GM18498 (cell line): ENCODE measurements around the gene MAP1S.

Experiments
- ATAC-seq: cut with Tn5 transposase; IDR thresholded peaks from one replicate; pipeline ENCODE4 v1.9.1; 2021; ENCODE audit warnings: mild to moderate bottlenecking, moderate library complexity; ENCODE audit not compliant: unreplicated experiment

The MAP1S gene

DNA sequence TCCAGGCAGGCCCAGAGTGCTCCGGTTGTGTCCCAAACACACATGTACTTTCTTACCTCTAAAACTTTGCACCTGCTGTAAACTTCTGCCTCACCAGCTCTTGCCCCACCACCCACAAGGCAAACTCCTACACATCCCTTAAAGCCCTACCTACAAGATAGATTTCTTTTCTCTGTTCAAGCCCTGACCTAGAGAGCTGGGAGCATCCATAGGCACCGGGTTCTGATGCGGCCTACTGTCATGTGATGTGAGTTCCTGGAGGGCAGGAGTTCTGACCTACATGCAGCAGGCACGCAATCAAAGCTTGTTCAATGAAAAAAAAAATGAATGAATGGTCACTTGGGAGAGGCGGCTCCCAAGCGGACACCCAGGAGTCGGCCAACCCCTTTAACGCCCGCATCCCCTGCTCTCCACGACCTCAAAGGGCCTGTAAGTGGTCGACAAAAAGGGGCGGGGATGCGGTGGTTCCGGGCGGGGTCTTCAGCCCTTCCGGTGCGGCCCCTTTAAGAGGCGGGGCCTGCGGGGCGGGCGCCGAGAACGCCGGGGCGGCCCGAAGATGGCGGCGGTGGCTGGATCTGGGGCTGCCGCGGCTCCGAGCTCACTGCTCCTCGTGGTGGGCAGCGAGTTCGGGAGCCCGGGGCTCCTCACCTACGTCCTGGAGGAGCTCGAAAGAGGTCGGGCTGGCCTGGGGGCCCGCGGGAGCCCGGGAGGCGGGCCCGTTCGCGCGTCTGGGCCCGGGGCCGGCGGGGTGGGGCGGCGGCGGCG, at the start of gene MAP1S:
Gene MAP1S (plus strand): TSS at position 534 of the 765 bp plus-strand sequence. CDS start 23 bp downstream, at position 557.
- ATAC-seq = peak; percentile 87

GRCh38 chr19:17671906-17672305, 47.4 kb upstream of the MAP1S start:
- ATAC-seq = no peak

GRCh38 chr19:17673937-17674799, 45.1 kb upstream of the MAP1S start:
- ATAC-seq = no peak

GRCh38 chr19:17676295-17676694, 43.0 kb upstream of the MAP1S start:
- ATAC-seq = no peak

GRCh38 chr19:17677002-17677401, 42.3 kb upstream of the MAP1S start:
- ATAC-seq = no peak

GRCh38 chr19:17678836-17679235, 40.4 kb upstream of the MAP1S start:
- no peak for ATAC-seq

GRCh38 chr19:17679526-17680229, 39.6 kb upstream of the MAP1S start:
- ATAC-seq = no peak

- peak; percentile 54 for ATAC-seq
Measured at GRCh38 chr19:17680230-17680722, 39.0 kb upstream of the MAP1S start.

DNA sequence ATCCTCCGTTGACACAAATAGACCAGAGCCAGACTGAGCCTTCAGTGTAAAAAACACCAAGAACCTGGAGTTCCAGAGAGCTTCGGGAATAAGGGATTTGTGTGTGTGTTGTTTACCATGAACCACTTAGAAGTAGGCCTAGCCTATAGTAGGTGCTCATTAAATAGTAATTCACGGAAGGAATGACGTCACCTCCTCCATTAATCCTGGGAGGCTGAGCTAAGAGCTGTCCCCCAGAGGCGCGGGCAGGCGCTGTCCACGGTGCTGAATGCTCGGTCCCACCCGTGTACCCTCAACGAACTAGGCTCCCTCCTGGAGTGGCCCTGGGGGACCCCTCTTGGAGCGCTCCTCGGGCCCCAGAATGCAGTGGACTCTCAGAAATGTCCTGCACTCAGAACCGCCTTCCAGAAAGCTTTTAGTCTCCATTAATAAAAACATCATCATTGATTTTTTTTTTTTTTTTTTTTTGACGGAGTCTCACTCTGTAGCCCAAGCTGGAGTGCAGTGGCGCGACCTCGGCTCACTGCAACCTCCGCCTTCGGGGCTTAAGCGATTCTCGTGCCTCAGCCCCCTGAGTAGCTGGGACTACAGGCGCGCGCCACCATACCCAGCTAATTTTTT, 37.7 kb upstream of the MAP1S start:
- no peak for ATAC-seq

GRCh38 chr19:17682273-17682672, 37.0 kb upstream of the MAP1S start:
- no peak for ATAC-seq

DNA sequence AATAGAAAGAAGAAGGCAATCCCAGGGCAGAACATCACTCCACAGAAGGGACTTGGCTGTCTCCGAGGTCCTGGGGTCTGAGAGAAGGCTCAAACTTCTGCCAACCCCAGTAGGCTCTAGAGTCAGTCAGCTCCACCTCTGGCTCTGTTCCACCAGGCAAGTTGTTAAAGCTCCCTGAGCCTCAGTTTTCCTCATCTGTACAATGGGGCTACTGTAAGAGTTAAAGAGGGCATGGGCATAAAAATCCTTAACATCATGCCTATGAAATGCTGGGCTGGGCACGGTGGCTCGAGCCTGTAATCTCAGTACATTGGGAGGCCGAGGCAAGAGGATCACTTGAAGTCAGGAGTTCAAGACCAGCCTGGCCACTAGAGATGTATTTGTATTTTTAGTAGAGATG, 36.2 kb upstream of the MAP1S start:
- ATAC-seq = no peak

DNA sequence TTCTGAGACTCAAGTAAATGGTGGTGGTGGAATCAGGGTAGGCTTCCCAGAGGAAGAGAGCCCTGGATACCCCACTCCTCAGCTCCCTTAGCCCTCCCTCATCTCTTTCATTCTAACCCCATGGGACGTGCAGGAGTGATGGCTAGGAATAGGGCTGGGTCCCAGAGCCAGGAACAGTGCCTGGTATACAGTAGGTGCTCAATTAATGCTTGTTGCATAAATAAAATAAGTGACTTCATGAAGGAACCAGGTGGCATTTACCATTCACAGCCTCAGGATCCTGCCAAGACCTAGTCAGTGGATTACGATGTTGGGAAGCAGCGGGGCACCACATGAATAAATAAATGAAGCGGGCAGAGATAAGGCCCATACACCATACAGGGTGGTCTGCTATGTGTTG, 35.0 kb upstream of the MAP1S start:
- no peak for ATAC-seq

- no peak for ATAC-seq
Measured at GRCh38 chr19:17685451-17686022, 33.7 kb upstream of the MAP1S start.

- ATAC-seq = no peak
Measured at GRCh38 chr19:17686023-17686521, 33.2 kb upstream of the MAP1S start.

GRCh38 chr19:17686592-17687024, 32.7 kb upstream of the MAP1S start:
- no peak for ATAC-seq

DNA sequence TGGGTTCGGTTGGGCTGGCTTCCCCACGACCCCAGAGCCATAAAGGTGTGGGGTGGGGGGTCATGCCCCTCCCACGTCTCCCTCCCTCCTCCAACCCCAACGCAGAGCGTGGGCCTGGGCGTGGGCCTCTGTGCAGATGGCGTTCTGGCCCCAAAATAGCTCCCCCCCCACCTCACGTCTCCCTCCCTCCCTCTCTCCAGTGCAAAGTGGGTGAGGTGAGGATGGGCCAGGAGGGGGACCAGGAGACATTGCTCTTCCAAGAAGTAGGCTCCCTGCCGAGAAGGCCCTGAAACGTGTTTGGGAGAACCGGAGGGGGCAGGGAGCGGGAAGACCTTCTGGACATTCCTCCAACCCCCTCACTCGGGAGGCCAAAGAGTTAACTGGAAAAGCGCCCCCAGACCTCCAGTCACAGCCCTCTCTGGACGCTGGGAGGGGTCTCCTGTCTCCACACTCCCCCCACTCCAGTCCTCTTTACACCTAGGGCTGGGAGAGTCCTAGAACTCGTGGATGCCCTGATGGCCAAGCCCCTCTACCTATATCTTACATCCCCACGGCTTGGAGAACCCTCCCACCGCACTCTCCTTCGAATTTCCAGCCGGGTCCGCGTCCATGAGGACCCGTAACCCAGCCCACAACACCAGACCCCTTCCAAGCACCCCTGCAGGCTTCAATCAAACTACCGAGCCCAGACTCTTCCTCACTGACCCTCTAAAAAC, 32.0 kb upstream of the MAP1S start:
- no peak for ATAC-seq

DNA sequence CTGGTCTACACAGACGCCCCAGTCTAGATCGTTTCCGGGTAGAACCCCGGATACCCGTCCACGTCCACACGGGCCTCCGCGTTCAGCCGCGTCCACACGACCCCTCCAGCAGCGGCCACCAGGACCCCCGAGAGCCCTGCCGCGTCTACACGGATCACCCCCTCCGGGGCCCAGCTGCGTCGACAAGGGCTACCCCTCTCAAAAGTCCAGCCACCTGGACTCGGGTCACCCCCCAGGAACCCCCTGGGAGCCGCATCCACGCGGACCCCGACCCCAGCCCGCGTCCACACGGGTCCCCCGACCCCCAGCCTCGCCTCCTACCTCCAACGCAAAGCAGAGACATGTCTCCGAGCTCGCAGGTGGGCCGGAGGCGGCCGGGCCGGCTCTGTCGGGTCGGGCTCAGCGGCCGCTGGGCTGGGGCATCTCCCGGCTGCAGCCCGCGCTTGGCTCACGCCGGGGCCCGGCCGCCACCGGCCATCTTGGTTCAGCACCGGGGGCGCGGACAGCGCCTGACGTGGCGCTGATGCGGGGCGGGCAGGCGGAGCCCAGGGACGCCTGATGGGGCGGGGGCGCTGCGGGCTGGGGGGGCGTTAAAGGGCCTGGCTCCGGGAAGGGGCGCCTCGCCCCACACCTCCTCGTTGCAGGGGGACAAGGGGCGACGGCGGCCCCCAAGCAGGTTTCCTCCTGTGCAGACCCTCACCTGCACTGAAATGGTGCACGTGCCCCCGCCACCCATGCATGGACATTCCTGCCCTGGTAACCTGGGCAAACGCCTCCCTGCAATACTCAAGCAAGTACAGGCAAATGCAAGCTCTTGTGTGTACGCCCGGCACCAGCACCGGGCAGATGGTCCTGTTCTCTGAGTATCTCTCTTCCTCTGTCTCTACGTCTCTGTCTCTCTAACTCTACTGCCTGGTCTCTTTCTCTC, 31.2 kb upstream of the MAP1S start, which contains the start of gene UNC13A:
Gene UNC13A (minus strand): TSS at position 498 of the 928 bp plus-strand sequence. CDS start 155 bp downstream, at position 343.
- no peak for ATAC-seq

- no peak for ATAC-seq
Measured at GRCh38 chr19:17688853-17689595, 30.3 kb upstream of the MAP1S start.
